Suppressor macrophage treated with lipopolysaccharide for 4 hours (primary cell): Measurements from ENCODE around the gene DSG2.
A peak's percentile ranks its signal among the peaks of the same experiment; 100 is the strongest.

ENCODE experiments used
- DNase-seq: peaks from one replicate; pipeline ENCODE4 v3.0.0-alpha.2; 2020

The DSG2 gene

GRCh38 chr18:31592506-31593157 lies 94.7 kb downstream of the DSG2 start:
- DNase-seq, result no peak

GRCh38 chr18:31595121-31595771 lies 97.3 kb downstream of the DSG2 start:
- no peak for DNase-seq

- DNase-seq, result peak; percentile 3
Observed at GRCh38 chr18:31596081-31596872, 98.3 kb downstream of the DSG2 start.

DNA sequence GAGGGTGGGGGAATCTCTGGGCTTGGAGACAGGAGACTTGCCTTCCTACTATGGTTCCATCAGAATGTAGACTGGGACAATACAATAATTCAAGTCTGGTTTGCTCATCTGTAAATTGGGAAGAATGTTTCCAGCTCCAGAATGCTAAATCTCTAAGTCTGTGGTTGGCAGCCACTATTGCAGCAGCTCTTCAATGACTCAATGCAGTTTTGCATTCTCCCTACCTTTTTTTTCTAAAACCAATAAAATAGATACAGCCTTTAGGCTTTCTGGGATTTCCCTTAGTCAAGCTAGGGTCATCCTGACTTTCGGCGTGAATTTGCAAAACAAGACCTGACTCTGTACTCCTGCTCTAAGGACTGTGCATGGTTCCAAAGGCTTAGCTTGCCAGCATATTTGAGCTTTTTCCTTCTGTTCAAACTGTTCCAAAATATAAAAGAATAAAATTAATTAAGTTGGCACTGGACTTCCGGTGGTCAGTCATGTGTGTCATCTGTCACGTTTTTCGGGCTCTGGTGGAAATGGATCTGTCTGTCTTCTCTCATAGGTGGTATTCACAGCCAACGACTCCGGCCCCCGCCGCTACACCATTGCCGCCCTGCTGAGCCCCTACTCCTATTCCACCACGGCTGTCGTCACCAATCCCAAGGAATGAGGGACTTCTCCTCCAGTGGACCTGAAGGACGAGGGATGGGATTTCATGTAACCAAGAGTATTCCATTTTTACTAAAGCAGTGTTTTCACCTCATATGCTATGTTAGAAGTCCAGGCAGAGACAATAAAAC lies 100.2 kb downstream of the DSG2 start:
- no peak for DNase-seq
